Measurements from ENCODE around the gene MRPS6.

DNA sequence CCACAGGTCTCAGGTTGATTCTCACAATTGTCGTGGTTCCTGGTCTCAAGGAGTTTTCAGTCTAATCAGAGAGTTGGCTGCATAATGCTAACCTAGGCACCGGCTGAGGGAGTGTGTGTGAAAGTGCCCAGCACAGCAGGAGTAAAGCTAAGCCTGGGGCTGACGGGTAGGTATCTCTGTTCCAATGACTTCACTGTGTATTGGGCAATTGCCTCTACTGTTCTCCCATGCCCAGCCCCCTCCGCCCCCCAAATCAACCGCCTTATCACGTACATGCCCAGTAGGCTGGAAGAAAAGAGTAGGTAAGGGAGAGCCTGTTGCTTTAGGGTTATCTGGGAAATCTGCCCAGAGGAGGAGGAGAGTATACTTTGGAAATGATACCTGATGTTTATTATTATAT, 54.7 kb downstream of the MRPS6 start:
- no peak for TF ChIP-seq POLR2A (IDR thresholded peaks at IDR 0.05)
- TF ChIP-seq, protein P1, sequence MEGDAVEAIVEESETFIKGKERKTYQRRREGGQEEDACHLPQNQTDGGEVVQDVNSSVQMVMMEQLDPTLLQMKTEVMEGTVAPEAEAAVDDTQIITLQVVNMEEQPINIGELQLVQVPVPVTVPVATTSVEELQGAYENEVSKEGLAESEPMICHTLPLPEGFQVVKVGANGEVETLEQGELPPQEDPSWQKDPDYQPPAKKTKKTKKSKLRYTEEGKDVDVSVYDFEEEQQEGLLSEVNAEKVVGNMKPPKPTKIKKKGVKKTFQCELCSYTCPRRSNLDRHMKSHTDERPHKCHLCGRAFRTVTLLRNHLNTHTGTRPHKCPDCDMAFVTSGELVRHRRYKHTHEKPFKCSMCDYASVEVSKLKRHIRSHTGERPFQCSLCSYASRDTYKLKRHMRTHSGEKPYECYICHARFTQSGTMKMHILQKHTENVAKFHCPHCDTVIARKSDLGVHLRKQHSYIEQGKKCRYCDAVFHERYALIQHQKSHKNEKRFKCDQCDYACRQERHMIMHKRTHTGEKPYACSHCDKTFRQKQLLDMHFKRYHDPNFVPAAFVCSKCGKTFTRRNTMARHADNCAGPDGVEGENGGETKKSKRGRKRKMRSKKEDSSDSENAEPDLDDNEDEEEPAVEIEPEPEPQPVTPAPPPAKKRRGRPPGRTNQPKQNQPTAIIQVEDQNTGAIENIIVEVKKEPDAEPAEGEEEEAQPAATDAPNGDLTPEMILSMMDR (IDR thresholded peaks at IDR 0.05 in 4 of 5, conservative IDR thresholded peaks at IDR 0.05 in 1 of 5): no peak

Data from gastrocnemius medialis (tissue), 4 donors.